Measurements from ENCODE around the gene CNDP2. TPM values are rescaled to one million over a fixed set of nuclear protein-coding genes. Genes with fewer than 3 reads are reported as not detected.

The CNDP2 gene
- total and polyA plus RNA-seq, 2 of the 13 experiments (the other 11 are each of a cell fraction or from before 2014, with no cell fraction given): 64.7 to 80.8 TPM

DNA sequence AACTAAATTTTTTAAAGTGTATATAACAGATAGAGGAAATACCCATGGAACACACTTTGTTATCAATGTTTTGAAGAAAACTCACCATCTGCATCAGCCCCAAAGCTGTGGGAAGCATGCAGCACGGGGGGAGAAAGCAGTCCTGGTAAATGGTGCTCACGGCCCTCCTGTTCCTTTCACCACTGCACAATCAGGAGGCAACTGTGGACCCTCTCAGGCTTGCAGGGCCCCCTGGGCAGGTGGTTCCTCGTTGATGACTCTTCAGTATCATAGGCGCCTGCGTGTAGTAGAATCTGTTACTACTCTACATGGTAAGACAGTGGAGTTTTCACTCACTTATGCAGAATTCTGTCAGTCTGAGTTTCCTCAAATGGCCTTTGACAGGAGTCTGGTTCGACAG, 33.2 kb downstream of the CNDP2 start:
- Histone ChIP-seq H3K9me3 (ENCODE audit: low read length) (no peaks in the 10 kb centered on the region), H2AFZ (ENCODE audit: low read length) (no peak overlapping the region), H3K27me3 (ENCODE audit: control insufficient read depth in 1 of 2, insufficient read depth in 2 of 2, low read length in 2 of 2) (peaks cover 2 to 5% of the 10 kb centered on the region in 2 experiments; a peak in 2 of 5 replicates), H3K9ac (ENCODE audit: insufficient read depth, low read depth, low read length) (no peak overlapping the region), H3K4me1 (ENCODE audit: insufficient read depth, low read length) (peaks cover 7% of the 10 kb centered on the region; the same call in 1 of the 2 replicates), H3K4me2 (ENCODE audit: low read depth, low read length) (no peak overlapping the region), H3K36me3 (replicated peaks in 1 of 2; ENCODE audit: control insufficient read depth in 1 of 2, insufficient read depth in 2 of 2, low read length in 2 of 2) (no peaks in the 10 kb centered on the region), H3K4me3 (replicated peaks in 1 of 3; ENCODE audit: insufficient read depth in 1 of 3, low read depth in 2 of 3, low read length in 3 of 3) (no peak overlapping the region), H4K20me1 (ENCODE audit: insufficient read depth, low read length) (no peaks in the 10 kb centered on the region), H3K27ac (ENCODE audit: extremely low read length, insufficient read depth, low read length) (no peak overlapping the region), H3K79me2 (ENCODE audit: insufficient read depth, low read length) (no peaks in the 10 kb centered on the region)
- POLR2A ChIA-PET: no interaction called here
- DNase-seq (ENCODE audit: low spot score): no peak
- TF ChIP-seq, protein P1, sequence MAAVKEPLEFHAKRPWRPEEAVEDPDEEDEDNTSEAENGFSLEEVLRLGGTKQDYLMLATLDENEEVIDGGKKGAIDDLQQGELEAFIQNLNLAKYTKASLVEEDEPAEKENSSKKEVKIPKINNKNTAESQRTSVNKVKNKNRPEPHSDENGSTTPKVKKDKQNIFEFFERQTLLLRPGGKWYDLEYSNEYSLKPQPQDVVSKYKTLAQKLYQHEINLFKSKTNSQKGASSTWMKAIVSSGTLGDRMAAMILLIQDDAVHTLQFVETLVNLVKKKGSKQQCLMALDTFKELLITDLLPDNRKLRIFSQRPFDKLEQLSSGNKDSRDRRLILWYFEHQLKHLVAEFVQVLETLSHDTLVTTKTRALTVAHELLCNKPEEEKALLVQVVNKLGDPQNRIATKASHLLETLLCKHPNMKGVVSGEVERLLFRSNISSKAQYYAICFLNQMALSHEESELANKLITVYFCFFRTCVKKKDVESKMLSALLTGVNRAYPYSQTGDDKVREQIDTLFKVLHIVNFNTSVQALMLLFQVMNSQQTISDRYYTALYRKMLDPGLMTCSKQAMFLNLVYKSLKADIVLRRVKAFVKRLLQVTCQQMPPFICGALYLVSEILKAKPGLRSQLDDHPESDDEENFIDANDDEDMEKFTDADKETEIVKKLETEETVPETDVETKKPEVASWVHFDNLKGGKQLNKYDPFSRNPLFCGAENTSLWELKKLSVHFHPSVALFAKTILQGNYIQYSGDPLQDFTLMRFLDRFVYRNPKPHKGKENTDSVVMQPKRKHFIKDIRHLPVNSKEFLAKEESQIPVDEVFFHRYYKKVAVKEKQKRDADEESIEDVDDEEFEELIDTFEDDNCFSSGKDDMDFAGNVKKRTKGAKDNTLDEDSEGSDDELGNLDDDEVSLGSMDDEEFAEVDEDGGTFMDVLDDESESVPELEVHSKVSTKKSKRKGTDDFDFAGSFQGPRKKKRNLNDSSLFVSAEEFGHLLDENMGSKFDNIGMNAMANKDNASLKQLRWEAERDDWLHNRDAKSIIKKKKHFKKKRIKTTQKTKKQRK (IDR thresholded peaks at IDR 0.05; ENCODE audit: low read length): no peak
- TF ChIP-seq, protein P2, sequence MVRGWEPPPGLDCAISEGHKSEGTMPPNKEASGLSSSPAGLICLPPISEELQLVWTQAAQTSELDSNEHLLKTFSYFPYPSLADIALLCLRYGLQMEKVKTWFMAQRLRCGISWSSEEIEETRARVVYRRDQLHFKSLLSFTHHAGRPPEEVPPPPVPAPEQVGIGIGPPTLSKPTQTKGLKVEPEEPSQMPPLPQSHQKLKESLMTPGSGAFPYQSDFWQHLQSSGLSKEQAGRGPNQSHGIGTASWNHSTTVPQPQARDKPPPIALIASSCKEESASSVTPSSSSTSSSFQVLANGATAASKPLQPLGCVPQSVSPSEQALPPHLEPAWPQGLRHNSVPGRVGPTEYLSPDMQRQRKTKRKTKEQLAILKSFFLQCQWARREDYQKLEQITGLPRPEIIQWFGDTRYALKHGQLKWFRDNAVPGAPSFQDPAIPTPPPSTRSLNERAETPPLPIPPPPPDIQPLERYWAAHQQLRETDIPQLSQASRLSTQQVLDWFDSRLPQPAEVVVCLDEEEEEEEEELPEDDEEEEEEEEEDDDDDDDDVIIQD (CRISPR knock-in tag; IDR thresholded peaks at IDR 0.05; ENCODE audit: low read depth): no peak
- ATAC-seq: no peak
- CTCF ChIA-PET (ENCODE audit: low intra/inter-chr PET ratio, low total read pairs): no interaction called here
- no TSS peak for BruUV-seq (replicated peaks)
- WGBS (ENCODE audit: low lambda C conversion rate): 47% methylated on average over 6 of the region's 6 CpGs
- in situ Hi-C loops (cut with HindIII; ENCODE audit: extremely low pct_ligation_motif_present, low pct_unique_long_range_greater_than_20kb) (no loop called here), intact Hi-C loops (cut with micrococcal nuclease; ENCODE audit: unreplicated experiment) (no loop called here)
- FAIRE-seq: no peak

Data from HepG2 (cell line).